HepG2 (cell line): ENCODE results near the gene SNX3. TPM values are rescaled to one million over a fixed set of nuclear protein-coding genes. Genes with fewer than 3 reads are reported as not detected.

Experiments
- DNMT1 ChIP-seq: sonication (generic); formaldehyde crosslinking; IDR thresholded peaks from 2 replicates; pipeline ENCODE4 v1.5.1; 2020; ENCODE audit warnings: mild to moderate bottlenecking, missing genetic modification reagents
- FOXA1 ChIP-seq, 2 experiments: fragments of 450-650 bp in 1 of 2; sonication (generic) in 1 of 2; formaldehyde crosslinking in 1 of 2; IDR thresholded peaks; 2 replicates each; pipeline versions ENCODE4 v1.4.0 to v1.6.1; 2016 to 2020; ENCODE audit warnings: missing genetic modification reagents in 1 of 2
- GZF1 ChIP-seq: sonication (generic); formaldehyde crosslinking; IDR thresholded peaks from 2 replicates; pipeline ENCODE4 v1.5.1; 2020; ENCODE audit warnings: mild to moderate bottlenecking, missing genetic modification reagents
- HNF1B ChIP-seq: sonication (generic); formaldehyde crosslinking; IDR thresholded peaks from 2 replicates; pipeline ENCODE4 v1.5.1; 2020; ENCODE audit warnings: mild to moderate bottlenecking, moderate library complexity, missing genetic modification reagents
- HOXA9 ChIP-seq: sonication (generic); formaldehyde crosslinking; IDR thresholded peaks from 2 replicates; pipeline ENCODE4 v1.8.1; 2022; ENCODE audit warnings: missing genetic modification reagents, mild to moderate bottlenecking, moderate library complexity, borderline replicate concordance
- MTA1 ChIP-seq: sonication (generic); formaldehyde crosslinking; IDR thresholded peaks from 2 replicates; pipeline ENCODE4 v1.4.0; 2020; ENCODE audit warnings: missing genetic modification reagents, mild to moderate bottlenecking, borderline replicate concordance
- PATZ1 ChIP-seq: sonication (generic); formaldehyde crosslinking; IDR thresholded peaks from 2 replicates; pipeline ENCODE4 v1.4.0; 2020; ENCODE audit warnings: missing genetic modification reagents
- PAXIP1 ChIP-seq: sonication (generic); formaldehyde crosslinking; conservative IDR thresholded peaks from 2 replicates; pipeline ENCODE4 v1.4.0; 2020; ENCODE audit warnings: mild to moderate bottlenecking, missing genetic modification reagents, moderate library complexity
- PHF21A ChIP-seq: sonication (generic); formaldehyde crosslinking; IDR thresholded peaks from 2 replicates; pipeline ENCODE4 v1.5.0; 2020; ENCODE audit warnings: mild to moderate bottlenecking, missing genetic modification reagents
- PPARG ChIP-seq: conservative IDR thresholded peaks from 2 replicates; pipeline ENCODE4 v1.6.1; 2016; ENCODE audit warnings: missing biosample characterization, missing genetic modification reagents
- PRPF4 ChIP-seq: fragments of 200-400 bp; formaldehyde crosslinking; IDR thresholded peaks from 2 replicates; pipeline ENCODE4 v1.6.1; 2016; ENCODE audit warnings: low read length, low read depth; ENCODE audit not compliant: poor library complexity, severe bottlenecking
- SNRNP70 ChIP-seq: fragments of 200-400 bp; formaldehyde crosslinking; IDR thresholded peaks from 2 replicates; pipeline ENCODE4 v1.6.1; 2017; ENCODE audit warnings: mild to moderate bottlenecking, low read depth, low read length, moderate library complexity
- UBTF ChIP-seq: sonication (generic); formaldehyde crosslinking; IDR thresholded peaks from 2 replicates; pipeline ENCODE4 v1.4.0; 2020; ENCODE audit warnings: mild to moderate bottlenecking, missing genetic modification reagents
- ZNF10 ChIP-seq: sonication (generic); formaldehyde crosslinking; IDR thresholded peaks from 2 replicates; pipeline ENCODE4 v1.4.0; 2020; ENCODE audit warnings: mild to moderate bottlenecking, low read depth, missing genetic modification reagents, borderline replicate concordance
- ZNF12 ChIP-seq: sonication (generic); formaldehyde crosslinking; IDR thresholded peaks from 2 replicates; pipeline ENCODE4 v1.5.0; 2020; ENCODE audit warnings: missing genetic modification reagents
- ZNF496 ChIP-seq: sonication (generic); formaldehyde crosslinking; IDR thresholded peaks from 2 replicates; pipeline ENCODE4 v1.8.1; 2023; ENCODE audit warnings: mild to moderate bottlenecking, moderate library complexity, missing genetic modification reagents; ENCODE audit not compliant: insufficient replicate concordance
- ZNF576 ChIP-seq: sonication (generic); formaldehyde crosslinking; IDR thresholded peaks from 2 replicates; pipeline ENCODE4 v1.4.0; 2020; ENCODE audit warnings: mild to moderate bottlenecking, missing genetic modification reagents
- polyA plus RNA-seq, 8 experiments: library from polyadenylated mRNA; depleted of rRNA in 3 of 8; stranded (reverse) in 7 of 8; unstranded in 1 of 8; fragments of >200 nt; fragmentation: Illumina TruSeq in 4 of 8; extraction: Trizol in 4 of 8; gene quantifications; 2 replicates each; pipeline versions ENCODE4 v1.2.1 to v1.2.3, GENCODE V29; 2011 to 2016; ENCODE audit warnings: low read depth in 4 of 8, missing spikeins in 1 of 8, mixed read lengths in 1 of 8; ENCODE audit not compliant: insufficient read depth in 1 of 8
- total RNA-seq, 5 experiments: library from RNA; depleted of rRNA; stranded (reverse); fragments of >200 nt; fragmentation: Illumina TruSeq; extraction: Trizol; gene quantifications; 2 replicates each; pipeline ENCODE4 v1.2.3, GENCODE V29; 2016; ENCODE audit warnings: low read depth in 1 of 5

Gene SNX3
- total and polyA plus RNA-seq, 2 of the 13 experiments (the other 11 are each of a cell fraction or from before 2014, with no cell fraction given): 84.9 to 226 TPM

GRCh38 chr6:108200631-108201030, 60.2 kb downstream of the SNX3 start (continued):
- TF ChIP-seq UBTF: 0 out of 2 replicates have a peak, but pooled peaks have one; percentile 29
- no peak for TF ChIP-seq GZF1 (CRISPR knock-in tag)
- peak; percentile 86 for TF ChIP-seq PATZ1
- 0 out of 2 replicates have a peak, but pooled peaks have one; percentile 28 for TF ChIP-seq ZNF12 (CRISPR knock-in tag)
- peak; percentile 51 for TF ChIP-seq PAXIP1 (CRISPR knock-in tag)
- TF ChIP-seq PRPF4: no peak
- TF ChIP-seq ZNF496 (CRISPR knock-in tag): no peak
- TF ChIP-seq PPARG (CRISPR knock-in tag): no peak
- TF ChIP-seq MTA1: 0 out of 2 replicates have a peak, but pooled peaks have one; percentile 26
- no peak for TF ChIP-seq SNRNP70
- TF ChIP-seq PHF21A (CRISPR knock-in tag): peak; percentile 29; the same call in 1 of the 2 replicates
- TF ChIP-seq ZNF10 (CRISPR knock-in tag): no peak
- TF ChIP-seq HNF1B (CRISPR knock-in tag): peak; percentile 36; the same call in 1 of the 2 replicates
- no peak for TF ChIP-seq FOXA1 (IDR thresholded peaks at IDR 0.05)
- peak; percentile 54 for TF ChIP-seq FOXA1 (CRISPR knock-in tag; IDR thresholded peaks at IDR 0.05)
- TF ChIP-seq DNMT1: no peak
- no peak for TF ChIP-seq ZNF576
- no peak for TF ChIP-seq HOXA9
